ENCODE data around the gene GRM1.

Gene GRM1

GRCh38 chr6:146066506-146066905 is 37.6 kb downstream of the GRM1 start:
- Histone ChIP-seq H3K36me3 (ENCODE audit: low read depth) (no peaks in the 10 kb centered on the region), H3K27ac (ENCODE audit: poor library complexity, severe bottlenecking) (no peak overlapping the region), H3K9me3 (ENCODE audit: severe bottlenecking) (no peaks in the 10 kb centered on the region), H3K4me3 (ENCODE audit: severe bottlenecking) (no peak overlapping the region), H3K4me1 (ENCODE audit: insufficient read depth, poor library complexity, severe bottlenecking) (no peaks in the 10 kb centered on the region), H3K27me3 (ENCODE audit: insufficient read depth, poor library complexity, severe bottlenecking) (peaks cover 3% of the 10 kb centered on the region)
- ATAC-seq (ENCODE audit: low read depth) (no peak), DNase-seq (ENCODE audit: low spot score) (no peak)
- no peak for TF ChIP-seq CTCF (IDR thresholded peaks at IDR 0.05; ENCODE audit: poor library complexity, severe bottlenecking)

GRCh38 chr6:146071781-146072180 is 42.9 kb downstream of the GRM1 start:
- TF ChIP-seq CTCF (IDR thresholded peaks at IDR 0.05; ENCODE audit: poor library complexity, severe bottlenecking): no peak

GRCh38 chr6:146077992-146078391 is 49.1 kb downstream of the GRM1 start:
- no peak overlapping the region for H3K4me3 ChIP-seq (ENCODE audit: severe bottlenecking)
- no peak for DNase-seq (ENCODE audit: low spot score)
- no peaks in the 10 kb centered on the region for H3K4me1 ChIP-seq (ENCODE audit: insufficient read depth, poor library complexity, severe bottlenecking)
- no peak for TF ChIP-seq CTCF (IDR thresholded peaks at IDR 0.05; ENCODE audit: poor library complexity, severe bottlenecking)
- no peaks in the 10 kb centered on the region for H3K27me3 ChIP-seq (ENCODE audit: insufficient read depth, poor library complexity, severe bottlenecking)
- H3K9me3 ChIP-seq (ENCODE audit: severe bottlenecking): no peaks in the 10 kb centered on the region
- no peaks in the 10 kb centered on the region for H3K36me3 ChIP-seq (ENCODE audit: low read depth)
- H3K27ac ChIP-seq (ENCODE audit: poor library complexity, severe bottlenecking): no peak overlapping the region
- ATAC-seq (ENCODE audit: low read depth): no peak

More at GRCh38 chr6:146071781-146072180, 42.9 kb downstream of the GRM1 start:
- H3K27ac ChIP-seq (ENCODE audit: poor library complexity, severe bottlenecking): no peak overlapping the region
- DNase-seq (ENCODE audit: low spot score): no peak
- H3K4me1 ChIP-seq (ENCODE audit: insufficient read depth, poor library complexity, severe bottlenecking): no peaks in the 10 kb centered on the region
- no peak for ATAC-seq (ENCODE audit: low read depth)
- H3K36me3 ChIP-seq (ENCODE audit: low read depth): no peaks in the 10 kb centered on the region
- H3K9me3 ChIP-seq (ENCODE audit: severe bottlenecking): no peaks in the 10 kb centered on the region
- H3K4me3 ChIP-seq (ENCODE audit: severe bottlenecking): no peak overlapping the region
- H3K27me3 ChIP-seq (ENCODE audit: insufficient read depth, poor library complexity, severe bottlenecking): peaks cover 3% of the 10 kb centered on the region

- ATAC-seq (ENCODE audit: low read depth): no peak
- H3K4me3 ChIP-seq (ENCODE audit: severe bottlenecking): no peak overlapping the region
- H3K27me3 ChIP-seq (ENCODE audit: insufficient read depth, poor library complexity, severe bottlenecking): no peaks in the 10 kb centered on the region
- DNase-seq (ENCODE audit: low spot score): no peak
- H3K36me3 ChIP-seq (ENCODE audit: low read depth): no peaks in the 10 kb centered on the region
- no peaks in the 10 kb centered on the region for H3K4me1 ChIP-seq (ENCODE audit: insufficient read depth, poor library complexity, severe bottlenecking)
- TF ChIP-seq CTCF (IDR thresholded peaks at IDR 0.05; ENCODE audit: poor library complexity, severe bottlenecking): no peak
- no peaks in the 10 kb centered on the region for H3K9me3 ChIP-seq (ENCODE audit: severe bottlenecking)
- H3K27ac ChIP-seq (ENCODE audit: poor library complexity, severe bottlenecking): no peak overlapping the region
These were observed 58.5 kb downstream of the GRM1 start for GRCh38 chr6:146087386-146087785.

- no peaks in the 10 kb centered on the region for H3K9me3 ChIP-seq (ENCODE audit: severe bottlenecking)
- no peaks in the 10 kb centered on the region for H3K4me1 ChIP-seq (ENCODE audit: insufficient read depth, poor library complexity, severe bottlenecking)
- no peak overlapping the region for H3K27ac ChIP-seq (ENCODE audit: poor library complexity, severe bottlenecking)
- H3K4me3 ChIP-seq (ENCODE audit: severe bottlenecking): no peak overlapping the region
- TF ChIP-seq CTCF (IDR thresholded peaks at IDR 0.05; ENCODE audit: poor library complexity, severe bottlenecking): no peak
- H3K27me3 ChIP-seq (ENCODE audit: insufficient read depth, poor library complexity, severe bottlenecking): no peaks in the 10 kb centered on the region
- DNase-seq (ENCODE audit: low spot score): no peak
- no peak for ATAC-seq (ENCODE audit: low read depth)
- H3K36me3 ChIP-seq (ENCODE audit: low read depth): no peaks in the 10 kb centered on the region
These were observed 61.6 kb downstream of the GRM1 start for GRCh38 chr6:146090474-146090873.

Measured in RWPE2 (cell line).